Bronchial epithelial cell (primary cell): ENCODE data around the gene TRPM1. TPM values are rescaled to one million over a fixed set of nuclear protein-coding genes. Genes with fewer than 3 reads are reported as not detected.

Experiments used
- DNase-seq: peaks from one replicate; pipeline ENCODE4 v3.0.0-alpha.2; 2010; ENCODE audit warnings: low read depth
- FAIRE-seq: peaks from 2 replicates; lab custom pipeline; 2011; peaks lifted over from hg19 to GRCh38; lab: Jason Lieb, UNC
- H3K27me3 ChIP-seq: 2 replicates; pipeline ENCODE4 v1.5.1; 2011; ENCODE audit warnings: low read length; ENCODE audit not compliant: control insufficient read depth, insufficient read depth
- H3K36me3 ChIP-seq: 2 replicates; pipeline ENCODE4 v1.5.1; 2011; ENCODE audit warnings: low read length; ENCODE audit not compliant: control insufficient read depth, insufficient read depth
- H3K4me3 ChIP-seq: 2 replicates; pipeline ENCODE4 v1.5.1; 2011; ENCODE audit warnings: mild to moderate bottlenecking, low read depth, low read length, control low read depth
- CTCF ChIP-seq: IDR thresholded peaks from 2 replicates; pipeline ENCODE4 v1.5.1; 2011; ENCODE audit warnings: mild to moderate bottlenecking, moderate library complexity, low read length, control low read depth, inconsistent platforms; ENCODE audit not compliant: insufficient read depth, severe bottlenecking
- total RNA-seq: library from RNA; depleted of rRNA; stranded (reverse); fragments of >200 nt; gene quantifications from 2 replicates; pipeline ENCODE4 v1.2.1, GENCODE V29; 2014

Gene TRPM1
- total RNA-seq, 1 donor from 2014 or later: under 0.01 TPM

- Histone ChIP-seq H3K36me3 (peaks cover 3% of the 10 kb centered on the region), H3K4me3 (no peak overlapping the region), H3K27me3 (no peaks in the 10 kb centered on the region)
- FAIRE-seq (no peak), DNase-seq (no peak)
- no peak for TF ChIP-seq CTCF
Measured at GRCh38 chr15:30963681-30964080, 137.8 kb downstream of the TRPM1 start.

- DNase-seq (no peak), FAIRE-seq (no peak)
- no peaks in the 10 kb centered on the region for H3K27me3 ChIP-seq
- H3K4me3 ChIP-seq: no peak overlapping the region
- TF ChIP-seq CTCF: no peak
- H3K36me3 ChIP-seq: peaks cover 7% of the 10 kb centered on the region
Measured at GRCh38 chr15:30962659-30963058, 138.9 kb downstream of the TRPM1 start.

GRCh38 chr15:30962079-30962478 lies 139.4 kb downstream of the TRPM1 start:
- peaks cover 7% of the 10 kb centered on the region for H3K36me3 ChIP-seq
- peak; percentile 83 for FAIRE-seq
- H3K4me3 ChIP-seq: no peak overlapping the region
- peak; percentile 91 for DNase-seq
- no peaks in the 10 kb centered on the region for H3K27me3 ChIP-seq
- TF ChIP-seq CTCF: no peak

- TF ChIP-seq CTCF: no peak
- Histone ChIP-seq H3K27me3 (no peaks in the 10 kb centered on the region), H3K4me3 (no peak overlapping the region), H3K36me3 (peaks cover 8% of the 10 kb centered on the region)
- FAIRE-seq: no peak
- DNase-seq: no peak
Measured at GRCh38 chr15:30958219-30958618, 143.3 kb downstream of the TRPM1 start.

- H3K36me3 ChIP-seq: peaks cover 13% of the 10 kb centered on the region
- TF ChIP-seq CTCF: no peak
- DNase-seq (no peak), FAIRE-seq (no peak)
- no peaks in the 10 kb centered on the region for H3K27me3 ChIP-seq
- H3K4me3 ChIP-seq: no peak overlapping the region
Measured at GRCh38 chr15:30956216-30957124, 145.1 kb downstream of the TRPM1 start.
